Stimulated activated CD4-positive, alpha-beta T cell treated with anti-CD3 and anti-CD28 coated beads, Interleukin-15, amount 100 ng/mL, for 48 hours (primary cell): ENCODE data around the gene GRIN3A.
"Not testable (repeated sequence)": the region's sequence is repeated elsewhere in the genome, so short reads cannot be mapped to it uniquely, and the experiment has no call there.

Experiments
- DNase-seq, 2 donors: peaks; one replicate each; pipeline ENCODE4 v3.0.0-alpha.2; 2020; ENCODE audit warnings: low read depth in 2 of 2

The GRIN3A gene

GRCh38 chr9:101632611-101633010, 105.8 kb downstream of the GRIN3A start:
- DNase-seq: no peak

- no peak for DNase-seq
Observed at GRCh38 chr9:101631892-101632291, 106.6 kb downstream of the GRIN3A start.

- DNase-seq: no peak
Observed at GRCh38 chr9:101629636-101630035, 108.8 kb downstream of the GRIN3A start.

GRCh38 chr9:101628173-101628572, 110.3 kb downstream of the GRIN3A start:
- no peak for DNase-seq

- peak in 1 of 2 donors; percentile 0 for DNase-seq
Observed at GRCh38 chr9:101626295-101626694, 112.2 kb downstream of the GRIN3A start.

GRCh38 chr9:101625876-101626275, 112.6 kb downstream of the GRIN3A start:
- DNase-seq: no peak

GRCh38 chr9:101620452-101620851, 118.0 kb downstream of the GRIN3A start:
- DNase-seq: no peak

GRCh38 chr9:101618698-101619097, 119.7 kb downstream of the GRIN3A start:
- DNase-seq: no peak

- no peak for DNase-seq
Observed at GRCh38 chr9:101605547-101605946, 132.9 kb downstream of the GRIN3A start.

GRCh38 chr9:101604296-101604695, 134.2 kb downstream of the GRIN3A start:
- no peak for DNase-seq

GRCh38 chr9:101601904-101602765, 136.3 kb downstream of the GRIN3A start:
- no peak for DNase-seq

- DNase-seq: no peak
Observed at GRCh38 chr9:101594796-101595195, 143.7 kb downstream of the GRIN3A start, which contains the start of gene PPP3R2. PPP3R2 (minus strand) TSS chr9:101594969; CDS start chr9:101594921, 48 bp downstream.

- no peak for DNase-seq
Observed at GRCh38 chr9:101593345-101593744, 145.1 kb downstream of the GRIN3A start.

- DNase-seq: no peak
Observed at GRCh38 chr9:101592788-101593187, 145.7 kb downstream of the GRIN3A start.

GRCh38 chr9:101591787-101592446, 146.5 kb downstream of the GRIN3A start:
- DNase-seq: no peak

GRCh38 chr9:101590901-101591300, 147.5 kb downstream of the GRIN3A start:
- no peak for DNase-seq

GRCh38 chr9:101590074-101590473, 148.4 kb downstream of the GRIN3A start:
- not testable (repeated sequence) for DNase-seq

- no peak for DNase-seq
Observed at GRCh38 chr9:101587332-101588043, 151.0 kb downstream of the GRIN3A start.

GRCh38 chr9:101586651-101587050, 151.8 kb downstream of the GRIN3A start:
- DNase-seq: no peak

- DNase-seq: no peak
Observed at GRCh38 chr9:101585740-101586139, 152.7 kb downstream of the GRIN3A start.

- no peak for DNase-seq
Observed at GRCh38 chr9:101582553-101582952, 155.9 kb downstream of the GRIN3A start.
